Measurements from ENCODE around the gene NTN3.

DNA sequence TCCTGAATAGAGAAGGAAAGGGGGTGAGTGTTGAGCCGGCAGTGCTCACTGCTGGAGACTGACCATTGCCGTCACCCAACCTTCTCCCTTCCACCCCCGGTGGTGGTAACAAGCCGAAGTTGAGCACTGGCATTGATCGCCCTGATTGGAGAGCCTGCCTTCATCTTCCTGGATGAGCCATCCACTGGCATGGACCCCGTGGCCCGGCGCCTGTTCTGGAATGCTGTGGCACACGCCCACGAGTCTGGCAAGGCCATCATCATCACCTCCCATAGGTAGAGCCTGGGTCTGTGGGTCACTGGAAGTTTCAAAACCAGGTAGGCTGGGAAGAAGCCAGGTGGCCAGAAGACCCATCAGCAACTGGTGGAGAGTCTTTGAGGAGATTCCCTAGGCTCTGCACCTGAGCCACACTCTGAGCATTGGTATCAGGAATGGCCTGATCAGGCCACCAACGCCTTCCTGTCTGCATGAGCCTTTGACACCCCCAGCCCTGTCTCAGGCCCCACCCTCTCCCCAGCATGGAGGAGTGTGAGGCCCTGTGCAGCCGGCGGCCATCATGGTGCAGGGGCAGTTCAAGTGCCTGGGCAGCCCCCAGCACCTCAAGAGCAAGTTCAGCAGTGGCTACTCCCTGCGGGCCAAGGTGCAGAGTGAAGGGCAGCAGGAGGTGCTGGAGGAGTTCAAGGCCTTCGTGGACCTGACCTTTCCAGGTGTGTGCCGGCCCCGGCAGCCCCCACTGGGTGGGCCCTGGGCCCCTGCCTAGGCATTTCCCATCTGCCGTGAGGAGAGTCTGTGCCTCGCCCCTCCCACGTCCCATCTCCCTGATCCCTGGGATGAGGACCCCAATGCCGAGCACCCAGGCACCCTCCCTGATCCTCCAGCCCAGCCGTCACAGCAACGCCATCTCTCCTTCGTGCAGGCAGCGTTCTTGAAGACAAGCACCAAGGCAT is 46.8 kb upstream of the NTN3 start:
- TF ChIP-seq, protein P1, sequence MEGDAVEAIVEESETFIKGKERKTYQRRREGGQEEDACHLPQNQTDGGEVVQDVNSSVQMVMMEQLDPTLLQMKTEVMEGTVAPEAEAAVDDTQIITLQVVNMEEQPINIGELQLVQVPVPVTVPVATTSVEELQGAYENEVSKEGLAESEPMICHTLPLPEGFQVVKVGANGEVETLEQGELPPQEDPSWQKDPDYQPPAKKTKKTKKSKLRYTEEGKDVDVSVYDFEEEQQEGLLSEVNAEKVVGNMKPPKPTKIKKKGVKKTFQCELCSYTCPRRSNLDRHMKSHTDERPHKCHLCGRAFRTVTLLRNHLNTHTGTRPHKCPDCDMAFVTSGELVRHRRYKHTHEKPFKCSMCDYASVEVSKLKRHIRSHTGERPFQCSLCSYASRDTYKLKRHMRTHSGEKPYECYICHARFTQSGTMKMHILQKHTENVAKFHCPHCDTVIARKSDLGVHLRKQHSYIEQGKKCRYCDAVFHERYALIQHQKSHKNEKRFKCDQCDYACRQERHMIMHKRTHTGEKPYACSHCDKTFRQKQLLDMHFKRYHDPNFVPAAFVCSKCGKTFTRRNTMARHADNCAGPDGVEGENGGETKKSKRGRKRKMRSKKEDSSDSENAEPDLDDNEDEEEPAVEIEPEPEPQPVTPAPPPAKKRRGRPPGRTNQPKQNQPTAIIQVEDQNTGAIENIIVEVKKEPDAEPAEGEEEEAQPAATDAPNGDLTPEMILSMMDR (IDR thresholded peaks at IDR 0.05): no peak
- TF ChIP-seq POLR2A (IDR thresholded peaks at IDR 0.05): no peak
